NB4 (cell line): Measurements from ENCODE around the gene TSPAN5.

Source experiments
- MYC ChIP-seq: IDR thresholded peaks from 2 replicates; pipeline ENCODE4 v1.6.1; 2011; ENCODE audit warnings: low read depth, low read length
- POLR2A ChIP-seq: IDR thresholded peaks from 2 replicates; pipeline ENCODE4 v1.6.1; 2011; ENCODE audit warnings: mild to moderate bottlenecking; ENCODE audit not compliant: insufficient read length; ENCODE audit errors: extremely low read depth
- TF ChIP-seq, protein P1 (sequence below): IDR thresholded peaks from one replicate; pipeline ENCODE4 v1.5.1; 2012; ENCODE audit warnings: low read depth, low read length
- TF ChIP-seq, protein P2 (sequence below): IDR thresholded peaks from 2 replicates; pipeline ENCODE4 v1.6.1; 2011; ENCODE audit warnings: low read depth, low read length

DNA sequence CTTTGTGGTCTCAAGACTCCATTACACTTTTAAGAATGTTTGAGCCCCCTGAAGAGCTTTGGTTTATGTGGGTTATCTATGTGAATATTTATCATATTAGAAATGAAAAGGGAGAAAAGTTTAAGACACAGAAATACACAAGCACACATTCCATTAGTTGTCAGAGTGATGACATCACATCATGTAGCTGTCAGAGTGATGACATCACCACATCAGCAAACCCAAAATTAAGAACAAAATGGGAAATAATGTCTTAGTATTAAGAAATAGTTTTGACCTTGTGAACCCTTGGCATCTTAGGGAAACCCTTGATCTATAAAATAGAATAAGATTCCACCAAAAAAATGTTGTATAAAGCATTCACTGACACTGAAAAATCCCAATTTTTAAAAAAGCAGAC, 195.9 kb downstream of the TSPAN5 start:
- TF ChIP-seq, protein P1, sequence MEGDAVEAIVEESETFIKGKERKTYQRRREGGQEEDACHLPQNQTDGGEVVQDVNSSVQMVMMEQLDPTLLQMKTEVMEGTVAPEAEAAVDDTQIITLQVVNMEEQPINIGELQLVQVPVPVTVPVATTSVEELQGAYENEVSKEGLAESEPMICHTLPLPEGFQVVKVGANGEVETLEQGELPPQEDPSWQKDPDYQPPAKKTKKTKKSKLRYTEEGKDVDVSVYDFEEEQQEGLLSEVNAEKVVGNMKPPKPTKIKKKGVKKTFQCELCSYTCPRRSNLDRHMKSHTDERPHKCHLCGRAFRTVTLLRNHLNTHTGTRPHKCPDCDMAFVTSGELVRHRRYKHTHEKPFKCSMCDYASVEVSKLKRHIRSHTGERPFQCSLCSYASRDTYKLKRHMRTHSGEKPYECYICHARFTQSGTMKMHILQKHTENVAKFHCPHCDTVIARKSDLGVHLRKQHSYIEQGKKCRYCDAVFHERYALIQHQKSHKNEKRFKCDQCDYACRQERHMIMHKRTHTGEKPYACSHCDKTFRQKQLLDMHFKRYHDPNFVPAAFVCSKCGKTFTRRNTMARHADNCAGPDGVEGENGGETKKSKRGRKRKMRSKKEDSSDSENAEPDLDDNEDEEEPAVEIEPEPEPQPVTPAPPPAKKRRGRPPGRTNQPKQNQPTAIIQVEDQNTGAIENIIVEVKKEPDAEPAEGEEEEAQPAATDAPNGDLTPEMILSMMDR = no peak
- TF ChIP-seq POLR2A (no peak), MYC (no peak)
- TF ChIP-seq, protein P2, sequence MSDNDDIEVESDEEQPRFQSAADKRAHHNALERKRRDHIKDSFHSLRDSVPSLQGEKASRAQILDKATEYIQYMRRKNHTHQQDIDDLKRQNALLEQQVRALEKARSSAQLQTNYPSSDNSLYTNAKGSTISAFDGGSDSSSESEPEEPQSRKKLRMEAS = no peak
